HEK293T (cell line): Measurements from ENCODE around the gene SIK3.

Experiments used
- CTCF ChIA-PET: fragments of 350-600 bp; formaldehyde crosslinking; extraction: SDS; loops from one replicate; lab custom pipeline; 2021; ENCODE audit warnings: antibody characterized with exemption, inconsistent platforms; lab: Yijun Ruan, JAX
- POLR2A ChIA-PET: fragments of 350-600 bp; formaldehyde crosslinking; extraction: SDS; loops from one replicate; lab custom pipeline; 2020; ENCODE audit warnings: antibody characterized with exemption, inconsistent platforms; lab: Yijun Ruan, JAX
- DNase-seq: peaks from one replicate; pipeline ENCODE4 v3.0.0; 2012; ENCODE audit warnings: mixed read lengths; ENCODE audit errors: extremely low spot score
- ARNT ChIP-seq: fragments of 450-650 bp; IDR thresholded peaks from 2 replicates; pipeline ENCODE4 v1.6.1; 2017; ENCODE audit warnings: mild to moderate bottlenecking
- BHLHE40 ChIP-seq: fragments of 450-650 bp; IDR thresholded peaks from 2 replicates; pipeline ENCODE4 v1.6.1; 2016; ENCODE audit warnings: mild to moderate bottlenecking, moderate library complexity, borderline replicate concordance
- CTBP1 ChIP-seq: fragments of 450-650 bp; IDR thresholded peaks from 2 replicates; pipeline ENCODE4 v1.6.1; 2016; ENCODE audit warnings: borderline replicate concordance
- ELF4 ChIP-seq: fragments of 450-650 bp; IDR thresholded peaks from 2 replicates; pipeline ENCODE4 v1.6.1; 2017; ENCODE audit warnings: antibody characterized with exemption
- FOXA1 ChIP-seq: fragments of 450-650 bp; IDR thresholded peaks from 2 replicates; pipeline ENCODE4 v1.6.1; 2016; ENCODE audit warnings: mild to moderate bottlenecking
- FOXK2 ChIP-seq: fragments of 450-650 bp; IDR thresholded peaks from 2 replicates; pipeline ENCODE4 v1.6.1; 2016; ENCODE audit warnings: mild to moderate bottlenecking
- FOXM1 ChIP-seq: fragments of 450-650 bp; IDR thresholded peaks from 2 replicates; pipeline ENCODE4 v1.6.1; 2017; ENCODE audit warnings: mild to moderate bottlenecking, borderline replicate concordance
- HDGF ChIP-seq: fragments of 450-650 bp; IDR thresholded peaks from 2 replicates; pipeline ENCODE4 v1.6.1; 2017; ENCODE audit warnings: antibody characterized with exemption, borderline replicate concordance
- L3MBTL2 ChIP-seq: fragments of 450-650 bp; conservative IDR thresholded peaks from 2 replicates; pipeline ENCODE4 v1.6.1; 2016; ENCODE audit warnings: mild to moderate bottlenecking
- LEF1 ChIP-seq: fragments of 450-650 bp; IDR thresholded peaks from 2 replicates; pipeline ENCODE4 v1.6.1; 2017; ENCODE audit warnings: mild to moderate bottlenecking, borderline replicate concordance
- NFRKB ChIP-seq: fragments of 450-650 bp; IDR thresholded peaks from 2 replicates; pipeline ENCODE4 v1.6.1; 2016; ENCODE audit warnings: mild to moderate bottlenecking, moderate library complexity
- PKNOX1 ChIP-seq: fragments of 450-650 bp; IDR thresholded peaks from 2 replicates; pipeline ENCODE4 v1.6.1; 2016
- SP1 ChIP-seq: fragments of 450-650 bp; IDR thresholded peaks from 2 replicates; pipeline ENCODE4 v1.6.1; 2017
- SUZ12 ChIP-seq: fragments of 450-650 bp; IDR thresholded peaks from 2 replicates; pipeline ENCODE4 v1.6.1; 2016; ENCODE audit warnings: mild to moderate bottlenecking
- TARDBP ChIP-seq: fragments of 450-650 bp; IDR thresholded peaks from 2 replicates; pipeline ENCODE4 v1.6.1; 2016
- ZNF384 ChIP-seq: fragments of 450-650 bp; IDR thresholded peaks from 2 replicates; pipeline ENCODE4 v1.6.1; 2016

SIK3 gene

GRCh38 chr11:116819049-116819448 is 279.2 kb downstream of the SIK3 start:
- POLR2A ChIA-PET = no interaction called here
- no peak for TF ChIP-seq SP1
- no peak for TF ChIP-seq LEF1
- TF ChIP-seq CTBP1 = no peak
- TF ChIP-seq HDGF = no peak
- TF ChIP-seq TARDBP = no peak
- TF ChIP-seq ARNT = no peak
- no peak for TF ChIP-seq NFRKB
- TF ChIP-seq FOXK2 = no peak
- TF ChIP-seq FOXM1 = no peak
- TF ChIP-seq ZNF384 = no peak
- TF ChIP-seq PKNOX1 = no peak
- no peak for TF ChIP-seq FOXA1

DNA sequence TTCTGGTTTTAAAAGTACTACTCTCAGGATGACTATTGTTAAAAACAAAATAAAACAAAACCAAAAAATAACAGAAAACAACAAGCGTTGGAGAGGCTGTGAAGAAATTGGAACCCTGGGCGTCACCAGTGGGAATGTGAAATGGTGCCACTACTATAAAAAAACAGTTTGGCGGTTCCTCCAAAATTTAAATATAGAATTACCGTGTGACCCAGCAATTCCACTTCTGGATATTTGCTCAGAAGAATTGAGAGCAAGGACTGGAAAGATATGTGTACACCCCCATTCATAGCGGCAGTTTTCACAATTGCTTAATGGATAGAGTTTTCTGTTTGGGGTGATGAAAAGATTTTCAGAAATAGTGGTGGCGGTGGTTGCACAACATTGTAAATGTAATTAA is 283.7 kb downstream of the SIK3 start:
- TF ChIP-seq TARDBP = no peak
- TF ChIP-seq LEF1 = no peak
- no peak for TF ChIP-seq L3MBTL2
- TF ChIP-seq SP1 = no peak
- no peak for TF ChIP-seq FOXK2
- ChIA-PET POLR2A (no interaction called here), CTCF (interaction anchor here (2.2 kb wide), 1 partner anchor 22 kb away, joined by 9 read pairs; no protein-coding TSS in a partner anchor)
- no peak for DNase-seq

More at GRCh38 chr11:116819049-116819448, 279.2 kb downstream of the SIK3 start:
- DNase-seq = no peak
- CTCF ChIA-PET = no interaction called here

DNA sequence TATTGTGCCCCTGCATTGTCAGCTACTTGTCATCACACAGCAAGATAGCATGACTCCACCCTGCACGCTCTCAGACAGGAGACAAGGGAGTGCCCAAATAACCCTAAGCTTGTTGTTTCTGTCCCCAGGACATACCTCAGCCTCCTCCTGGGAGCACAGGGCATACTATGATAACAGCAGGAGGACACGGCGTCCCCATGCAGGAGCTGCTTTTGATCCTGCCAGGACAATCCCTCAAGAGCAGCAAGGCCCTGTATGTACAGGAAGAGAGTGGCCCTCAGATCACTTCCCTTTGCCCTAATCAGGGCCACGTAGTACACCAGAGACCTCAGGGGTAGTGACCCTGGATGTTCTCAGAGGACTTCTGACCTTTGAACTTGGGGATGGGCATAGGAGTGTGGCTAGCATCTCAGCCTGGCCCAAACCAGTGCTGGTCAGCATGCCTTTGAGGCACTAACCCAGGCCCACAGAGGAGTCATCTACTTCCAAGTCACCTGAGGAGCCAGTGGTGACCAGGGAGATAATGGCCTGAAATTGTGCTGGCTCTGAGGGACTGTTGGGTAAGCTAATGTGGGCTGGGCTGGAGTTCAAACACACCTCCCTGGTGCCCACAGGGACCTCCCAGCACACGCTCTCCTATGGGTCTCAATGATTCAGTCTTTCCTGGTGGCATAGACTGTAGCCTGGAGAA is 284.3 kb downstream of the SIK3 start:
- TF ChIP-seq SUZ12 = no peak
- TF ChIP-seq SP1 = no peak
- TF ChIP-seq L3MBTL2 = no peak
- no peak for TF ChIP-seq ELF4
- no peak for TF ChIP-seq ZNF384
- no peak for TF ChIP-seq TARDBP
- no peak for TF ChIP-seq HDGF
- no peak for TF ChIP-seq NFRKB
- no peak for TF ChIP-seq PKNOX1
- no peak for TF ChIP-seq BHLHE40
- no peak for TF ChIP-seq FOXK2
- no peak for TF ChIP-seq FOXA1
- TF ChIP-seq FOXM1 = no peak
- no peak for DNase-seq
- ChIA-PET POLR2A (interaction anchor here (0.8 to 2.0 kb wide), 3 partner anchors 9 to 41 kb away, joined by 3 to 7 read pairs (median 4); partner anchors contain the start of gene BUD13), CTCF (interaction anchor here (0.6 to 2.2 kb wide), 4 partner anchors 22 to 71 kb away, joined by 3 to 9 read pairs (median 4); partner anchors contain the start of gene APOA5)

- CTCF ChIA-PET = interaction anchor here (0.6 to 2.2 kb wide), 4 partner anchors 22 to 70 kb away, joined by 3 to 9 read pairs (median 4); partner anchors contain the start of gene APOA5
- POLR2A ChIA-PET = interaction anchor here (0.8 to 2.0 kb wide), 3 partner anchors 8 to 40 kb away, joined by 3 to 7 read pairs (median 4); partner anchors contain the start of gene BUD13
- no peak for DNase-seq
- TF ChIP-seq PKNOX1 = no peak
- no peak for TF ChIP-seq ELF4
- no peak for TF ChIP-seq ARNT
- TF ChIP-seq ZNF384 = no peak
- TF ChIP-seq BHLHE40 = no peak
Measured at GRCh38 chr11:116813170-116813569, 285.1 kb downstream of the SIK3 start.

- TF ChIP-seq FOXM1 (no peak), ZNF384 (no peak), NFRKB (no peak), ARNT (no peak), HDGF (no peak), SUZ12 (no peak), LEF1 (no peak), ELF4 (no peak), SP1 (no peak)
- DNase-seq = no peak
- ChIA-PET POLR2A (interaction anchor here (2.0 kb wide), 1 partner anchor 24 kb away, joined by 7 read pairs; no protein-coding TSS in a partner anchor), CTCF (interaction anchor here (2.2 kb wide), 1 partner anchor 24 kb away, joined by 9 read pairs; no protein-coding TSS in a partner anchor)
Measured at GRCh38 chr11:116812109-116812508, 286.1 kb downstream of the SIK3 start.

- ChIA-PET POLR2A (interaction anchor here (0.8 kb wide), 1 partner anchor 18 kb away, joined by 3 read pairs; the partner anchor contains the start of gene APOC3), CTCF (no interaction called here)
- DNase-seq = no peak
- TF ChIP-seq PKNOX1 (no peak), FOXM1 (no peak), TARDBP (no peak), ZNF384 (no peak), ARNT (no peak), NFRKB (no peak), BHLHE40 (no peak), FOXK2 (no peak), SUZ12 (no peak)
Measured at GRCh38 chr11:116811194-116811593, 287.0 kb downstream of the SIK3 start.
